GM21526 (cell line): ENCODE data around the gene GLI3.

Experiments used
- ATAC-seq: cut with Tn5 transposase; IDR thresholded peaks from one replicate; pipeline ENCODE4 v1.9.1; 2021; ENCODE audit warnings: moderate library complexity; ENCODE audit not compliant: unreplicated experiment, low FRiP score

Gene GLI3

GRCh38 chr7:42183547-42183946, 53.5 kb downstream of the GLI3 start:
- no peak for ATAC-seq

- ATAC-seq = no peak
These were observed 55.4 kb downstream of the GLI3 start for GRCh38 chr7:42181566-42181965.

- no peak for ATAC-seq
These were observed 56.2 kb downstream of the GLI3 start for GRCh38 chr7:42180806-42181205.

- ATAC-seq = no peak
These were observed 60.3 kb downstream of the GLI3 start for GRCh38 chr7:42176724-42177101.

GRCh38 chr7:42175834-42176723, 60.9 kb downstream of the GLI3 start:
- no peak for ATAC-seq

- ATAC-seq = no peak
These were observed 62.6 kb downstream of the GLI3 start for GRCh38 chr7:42174391-42174912.

- ATAC-seq = no peak
These were observed 66.3 kb downstream of the GLI3 start for GRCh38 chr7:42170724-42171123.

- no peak for ATAC-seq
These were observed 68.5 kb downstream of the GLI3 start for GRCh38 chr7:42168512-42168911.

GRCh38 chr7:42167631-42168236, 69.3 kb downstream of the GLI3 start:
- ATAC-seq = no peak

- ATAC-seq = no peak
These were observed 69.8 kb downstream of the GLI3 start for GRCh38 chr7:42167206-42167605.

- no peak for ATAC-seq
These were observed 72.1 kb downstream of the GLI3 start for GRCh38 chr7:42164881-42165428.

- ATAC-seq = no peak
These were observed 74.3 kb downstream of the GLI3 start for GRCh38 chr7:42162560-42163325.

GRCh38 chr7:42161719-42162118, 75.3 kb downstream of the GLI3 start:
- no peak for ATAC-seq

- ATAC-seq = no peak
These were observed 75.9 kb downstream of the GLI3 start for GRCh38 chr7:42161110-42161509.

GRCh38 chr7:42159130-42159529, 77.9 kb downstream of the GLI3 start:
- ATAC-seq = no peak

GRCh38 chr7:42156967-42157721, 79.9 kb downstream of the GLI3 start:
- ATAC-seq = no peak

GRCh38 chr7:42156291-42156865, 80.6 kb downstream of the GLI3 start:
- ATAC-seq = no peak

- no peak for ATAC-seq
These were observed 81.3 kb downstream of the GLI3 start for GRCh38 chr7:42155584-42156290.

- ATAC-seq = no peak
These were observed 82.8 kb downstream of the GLI3 start for GRCh38 chr7:42154173-42154572.
